T-helper 1 cell treated with Interleukin-12 subunit alpha and Interleukin-12 subunit beta and Interleukin-4 antibody, amounts not matched to agents 30 μg/mL and 1 μg/mL, for 36 hours (primary cell): ENCODE results near the gene STK36.
"Not testable (repeated sequence)": the region's sequence is repeated elsewhere in the genome, so short reads cannot be mapped to it uniquely, and the experiment has no call there.

ENCODE experiments used
- H3K27ac Mint-ChIP-seq: one replicate; pipeline ENCODE4 v1.8.0; 2021; ENCODE audit warnings: mild to moderate bottlenecking, mixed read lengths
- H3K27me3 Mint-ChIP-seq: one replicate; pipeline ENCODE4 v1.8.0; 2021; ENCODE audit warnings: low read depth, mixed read lengths
- H3K36me3 Mint-ChIP-seq: one replicate; pipeline ENCODE4 v1.8.0; 2021; ENCODE audit warnings: low read depth, mixed read lengths
- H3K4me1 Mint-ChIP-seq: one replicate; pipeline ENCODE4 v1.8.0; 2021; ENCODE audit warnings: low read depth, mixed read lengths
- H3K4me3 Mint-ChIP-seq: one replicate; pipeline ENCODE4 v1.8.0; 2021; ENCODE audit warnings: mild to moderate bottlenecking, moderate library complexity, mixed read lengths
- H3K9me3 Mint-ChIP-seq: one replicate; pipeline ENCODE4 v1.8.0; 2021; ENCODE audit warnings: mixed read lengths

STK36 gene

GRCh38 chr2:218648088-218648786 lies 23.6 kb upstream of the STK36 start:
- peaks cover 39% of the 10 kb centered on the region for H3K36me3 Mint-ChIP-seq
- no peak overlapping the region for H3K4me3 Mint-ChIP-seq
- peaks cover 2% of the 10 kb centered on the region for H3K4me1 Mint-ChIP-seq
- H3K27me3 Mint-ChIP-seq: no peaks in the 10 kb centered on the region
- no peak overlapping the region for H3K27ac Mint-ChIP-seq
- no peaks in the 10 kb centered on the region for H3K9me3 Mint-ChIP-seq

- peaks cover 39% of the 10 kb centered on the region for H3K36me3 Mint-ChIP-seq
- no peaks in the 10 kb centered on the region for H3K27me3 Mint-ChIP-seq
- no peaks in the 10 kb centered on the region for H3K9me3 Mint-ChIP-seq
- no peak overlapping the region for H3K4me3 Mint-ChIP-seq
- H3K27ac Mint-ChIP-seq: no peak overlapping the region
- peaks cover 2% of the 10 kb centered on the region for H3K4me1 Mint-ChIP-seq
Observed at GRCh38 chr2:218648787-218649100, 23.1 kb upstream of the STK36 start.

- Mint-ChIP-seq H3K36me3 (peaks cover 16% of the 10 kb centered on the region), H3K9me3 (no peaks in the 10 kb centered on the region), H3K27me3 (no peaks in the 10 kb centered on the region), H3K27ac (no peak overlapping the region), H3K4me1 (peaks cover 18% of the 10 kb centered on the region), H3K4me3 (no peak overlapping the region)
Observed at GRCh38 chr2:218655751-218656150, 16.1 kb upstream of the STK36 start.

- peak overlapping the region; percentile 96 for H3K4me3 Mint-ChIP-seq
- peaks cover 18% of the 10 kb centered on the region for H3K4me1 Mint-ChIP-seq
- peaks cover 28% of the 10 kb centered on the region for H3K36me3 Mint-ChIP-seq
- no peaks in the 10 kb centered on the region for H3K27me3 Mint-ChIP-seq
- H3K27ac Mint-ChIP-seq: peak overlapping the region; percentile 90
- no peaks in the 10 kb centered on the region for H3K9me3 Mint-ChIP-seq
Observed at GRCh38 chr2:218658671-218659257, 13.1 kb upstream of the STK36 start.

- peaks cover 32% of the 10 kb centered on the region for H3K36me3 Mint-ChIP-seq
- no peaks in the 10 kb centered on the region for H3K9me3 Mint-ChIP-seq
- peak within 1 kb of the TSS; percentile 90 for H3K27ac Mint-ChIP-seq
- H3K27me3 Mint-ChIP-seq: no peaks in the 10 kb centered on the region
- peaks cover 18% of the 10 kb centered on the region for H3K4me1 Mint-ChIP-seq
- H3K4me3 Mint-ChIP-seq: peak within 1 kb of the TSS; percentile 96
Observed at GRCh38 chr2:218659258-218659987, 12.5 kb upstream of the STK36 start, which contains the start of the genes BCS1L and ZNF142. Gene BCS1L (plus strand): TSS chr2:218659683. CDS start chr2:218660988, 1,305 bp downstream. Gene ZNF142 (minus strand): TSS chr2:218659623. CDS start chr2:218656429, 3,194 bp downstream.

- Mint-ChIP-seq H3K36me3 (peaks cover 36% of the 10 kb centered on the region), H3K27me3 (no peaks in the 10 kb centered on the region), H3K9me3 (no peaks in the 10 kb centered on the region), H3K4me1 (peaks cover 18% of the 10 kb centered on the region), H3K4me3 (peak overlapping the region; percentile 96), H3K27ac (peak overlapping the region; percentile 90)
Observed at GRCh38 chr2:218659988-218660358, 11.9 kb upstream of the STK36 start.

- H3K4me1 Mint-ChIP-seq: peaks cover 15% of the 10 kb centered on the region
- H3K36me3 Mint-ChIP-seq: peaks cover 37% of the 10 kb centered on the region
- no peaks in the 10 kb centered on the region for H3K9me3 Mint-ChIP-seq
- no peak overlapping the region for H3K27ac Mint-ChIP-seq
- no peak overlapping the region for H3K4me3 Mint-ChIP-seq
- no peaks in the 10 kb centered on the region for H3K27me3 Mint-ChIP-seq
Observed at GRCh38 chr2:218662377-218662776, 9.5 kb upstream of the STK36 start.

GRCh38 chr2:218662827-218663226 lies 9.1 kb upstream of the STK36 start:
- H3K9me3 Mint-ChIP-seq: no peaks in the 10 kb centered on the region
- H3K4me1 Mint-ChIP-seq: peaks cover 12% of the 10 kb centered on the region
- peaks cover 34% of the 10 kb centered on the region for H3K36me3 Mint-ChIP-seq
- H3K4me3 Mint-ChIP-seq: no peak overlapping the region
- H3K27me3 Mint-ChIP-seq: no peaks in the 10 kb centered on the region
- H3K27ac Mint-ChIP-seq: no peak overlapping the region

- Mint-ChIP-seq H3K27ac (no peak overlapping the region), H3K36me3 (peaks cover 34% of the 10 kb centered on the region), H3K4me3 (no peak overlapping the region)
Observed at GRCh38 chr2:218663901-218664300, 8.0 kb upstream of the STK36 start.

GRCh38 chr2:218664653-218665052 lies 7.2 kb upstream of the STK36 start:
- Mint-ChIP-seq H3K36me3 (peaks cover 31% of the 10 kb centered on the region), H3K9me3 (no peaks in the 10 kb centered on the region), H3K27ac (no peak overlapping the region), H3K4me3 (no peak overlapping the region), H3K4me1 (peaks cover 8% of the 10 kb centered on the region), H3K27me3 (no peaks in the 10 kb centered on the region)

More at GRCh38 chr2:218663901-218664300, 8.0 kb upstream of the STK36 start:
- Mint-ChIP-seq H3K4me1 (peaks cover 10% of the 10 kb centered on the region), H3K27me3 (no peaks in the 10 kb centered on the region), H3K9me3 (no peaks in the 10 kb centered on the region)

GRCh38 chr2:218671097-218671653 lies 711 bp upstream of the STK36 start:
- Mint-ChIP-seq H3K36me3 (peaks cover 8% of the 10 kb centered on the region), H3K4me1 (peaks cover 20% of the 10 kb centered on the region), H3K9me3 (no peaks in the 10 kb centered on the region), H3K27me3 (no peaks in the 10 kb centered on the region), H3K4me3 (peak overlapping the region; percentile 98), H3K27ac (peak overlapping the region; percentile 91)

GRCh38 chr2:218679119-218679518 lies 7.2 kb downstream of the STK36 start:
- no peaks in the 10 kb centered on the region for H3K9me3 Mint-ChIP-seq
- no peaks in the 10 kb centered on the region for H3K4me1 Mint-ChIP-seq
- no peak overlapping the region for H3K4me3 Mint-ChIP-seq
- no peak overlapping the region for H3K27ac Mint-ChIP-seq
- no peaks in the 10 kb centered on the region for H3K27me3 Mint-ChIP-seq
- no peaks in the 10 kb centered on the region for H3K36me3 Mint-ChIP-seq

- Mint-ChIP-seq H3K27ac (no peak overlapping the region), H3K36me3 (no peaks in the 10 kb centered on the region), H3K4me1 (no peaks in the 10 kb centered on the region), H3K4me3 (no peak overlapping the region), H3K9me3 (no peaks in the 10 kb centered on the region), H3K27me3 (no peaks in the 10 kb centered on the region)
Observed at GRCh38 chr2:218680061-218680460, 8.2 kb downstream of the STK36 start.

GRCh38 chr2:218687400-218688060 lies 15.6 kb downstream of the STK36 start:
- H3K4me3 Mint-ChIP-seq, H3K27ac Mint-ChIP-seq, H3K27me3 Mint-ChIP-seq, H3K4me1 Mint-ChIP-seq, H3K9me3 Mint-ChIP-seq, H3K36me3 Mint-ChIP-seq: not testable (repeated sequence)
